Upper lobe of left lung (tissue), 4 donors: ENCODE measurements around the gene NSMF.

Experiments used
- CTCF ChIP-seq, 6 experiments: fragments of 450-650 bp in 4 of 6; fragments of 200-600 bp in 2 of 6; sonication (generic) in 2 of 6; IDR thresholded peaks; one replicate each; pipeline ENCODE4 v1.5.1; 2016 to 2019; ENCODE audit warnings: antibody characterized with exemption in 6 of 6
- EP300 ChIP-seq, 4 donors: sonication (generic); formaldehyde crosslinking; IDR thresholded peaks; one replicate each; pipeline ENCODE4 v1.5.1; 2017; ENCODE audit warnings: antibody characterized with exemption in 4 of 4, control low read depth in 2 of 4
- POLR2A ChIP-seq, 4 donors: fragments of 450-650 bp; IDR thresholded peaks; one replicate each; pipeline ENCODE4 v1.5.1; 2016 to 2017; ENCODE audit warnings: antibody characterized with exemption in 4 of 4, mild to moderate bottlenecking in 2 of 4
- POLR2AphosphoS5 ChIP-seq, 2 donors: sonication (generic); formaldehyde crosslinking; IDR thresholded peaks; one replicate each; pipeline ENCODE4 v1.5.1; 2017; ENCODE audit warnings: antibody characterized with exemption in 2 of 2

- TF ChIP-seq CTCF (IDR thresholded peaks at IDR 0.05) (no peak), POLR2A (IDR thresholded peaks at IDR 0.05) (no peak), EP300 (IDR thresholded peaks at IDR 0.05) (no peak), POLR2AphosphoS5 (IDR thresholded peaks at IDR 0.05) (no peak)
These were observed 10.6 kb downstream of the NSMF start for GRCh38 chr9:137448602-137448962.
